H1 (cell line): ENCODE measurements around the gene FSTL4. TPM values are rescaled to one million over a fixed set of nuclear protein-coding genes. Genes with fewer than 3 reads are reported as not detected.

Experiments used
- CTCF ChIA-PET: fragments of 300-600 bp; sonication (Branson Sonifier 250); formaldehyde crosslinking; loops from one replicate; lab custom pipeline; 2021; ENCODE audit not compliant: partially characterized antibody; lab: Charles Lee
- POLR2A ChIA-PET: fragments of 300-600 bp; sonication (Branson Sonifier 250); formaldehyde crosslinking; loops from one replicate; lab custom pipeline; 2021; ENCODE audit warnings: inconsistent platforms; ENCODE audit not compliant: partially characterized antibody; lab: Charles Lee
- DNase-seq, 2 experiments: peaks; one replicate each; pipeline versions ENCODE4 v3.0.0 to v3.0.0-alpha.2; 2010 to 2022; ENCODE audit warnings: low spot score in 2 of 2, low read depth in 1 of 2, mixed read lengths in 1 of 2
- FAIRE-seq: peaks from 2 replicates; lab custom pipeline; 2011; peaks lifted over from hg19 to GRCh38; lab: Jason Lieb, UNC
- H2AFZ ChIP-seq: 2 replicates; pipeline ENCODE4 v1.8.1; 2012; ENCODE audit warnings: low read length, inconsistent platforms
- H2AK5ac ChIP-seq: 2 replicates; pipeline ENCODE4 v1.6.1; 2013; ENCODE audit warnings: low read depth, low read length
- H2BK120ac ChIP-seq: replicated peaks from 2 replicates; pipeline ENCODE3; 2013; ENCODE audit warnings: low read depth, low read length, inconsistent platforms
- H2BK12ac ChIP-seq: 2 replicates; pipeline ENCODE4 v1.6.1; 2013; ENCODE audit warnings: low read depth, low read length
- H2BK15ac ChIP-seq: 2 replicates; pipeline ENCODE4 v1.6.1; 2013; ENCODE audit warnings: low read length
- H2BK20ac ChIP-seq: 2 replicates; pipeline ENCODE4 v1.6.1; 2013; ENCODE audit warnings: low read length
- H2BK5ac ChIP-seq: 2 replicates; pipeline ENCODE4 v1.6.1; 2013; ENCODE audit warnings: low read depth, low read length
- H3K14ac ChIP-seq: 2 replicates; pipeline ENCODE4 v1.6.1; 2013; ENCODE audit warnings: inconsistent platforms; ENCODE audit not compliant: insufficient read length
- H3K18ac ChIP-seq: 2 replicates; pipeline ENCODE4 v1.6.1; 2013; ENCODE audit warnings: low read length; ENCODE audit errors: extremely low read depth
- H3K23ac ChIP-seq: 2 replicates; pipeline ENCODE4 v1.6.1; 2013; ENCODE audit warnings: inconsistent platforms; ENCODE audit not compliant: insufficient read length
- H3K23me2 ChIP-seq: 2 replicates; pipeline ENCODE4 v1.6.1; 2013; ENCODE audit warnings: low read depth, low read length
- H3K27ac ChIP-seq: 2 replicates; pipeline ENCODE4 v1.6.1; 2011; ENCODE audit warnings: low read depth, low read length, inconsistent platforms
- H3K27me3 ChIP-seq, 4 experiments: replicated peaks in 1 of 4; 1 replicate in 1 of 4; 2 replicates in 3 of 4; pipeline versions ENCODE4 v1.6.1 to v1.8.1; 2011 to 2013; ENCODE audit warnings: low read length in 3 of 4, mild to moderate bottlenecking in 3 of 4, inconsistent platforms in 2 of 4, mixed read lengths in 2 of 4, moderate library complexity in 1 of 4; ENCODE audit not compliant: control insufficient read depth in 3 of 4, insufficient read depth in 3 of 4; ENCODE audit errors: extremely low read depth in 1 of 4
- H3K36me3 ChIP-seq, 4 experiments: 2 replicates each; pipeline versions ENCODE4 v1.6.1 to v1.8.1; 2011 to 2013; ENCODE audit warnings: mild to moderate bottlenecking in 4 of 4, low read length in 3 of 4, moderate library complexity in 2 of 4, control low read depth in 1 of 4, inconsistent platforms in 1 of 4; ENCODE audit not compliant: insufficient read depth in 4 of 4, control insufficient read depth in 2 of 4
- H3K4ac ChIP-seq: replicated peaks from 2 replicates; pipeline ENCODE3; 2013; ENCODE audit warnings: low read length, low read depth, mixed read lengths, inconsistent platforms; ENCODE audit not compliant: insufficient read length
- H3K4me1 ChIP-seq, 4 experiments: replicated peaks in 1 of 4; 1 replicate in 1 of 4; 2 replicates in 3 of 4; pipeline versions ENCODE4 v1.6.1 to v1.8.1; 2011 to 2013; ENCODE audit warnings: low read length in 3 of 4, inconsistent platforms in 2 of 4, mixed read lengths in 1 of 4; ENCODE audit not compliant: insufficient read depth in 4 of 4, control insufficient read depth in 3 of 4
- H3K4me2 ChIP-seq, 2 experiments: 2 replicates each; pipeline versions ENCODE4 v1.6.1 to v1.8.1; 2011 to 2013; ENCODE audit warnings: low read depth in 2 of 2, low read length in 2 of 2, control low read depth in 1 of 2, inconsistent platforms in 1 of 2, mild to moderate bottlenecking in 1 of 2; ENCODE audit not compliant: insufficient read depth in 1 of 2
- H3K4me3 ChIP-seq, 4 experiments: fragments of 200-600, 300-600 bp in 1 of 4; sonication (generic), shearing (Covaris generic), sonication (Bioruptor Twin) in 1 of 4; 2 replicates each; pipeline versions ENCODE4 v1.5.1 to v1.8.1; 2011 to 2016; ENCODE audit warnings: low read length in 4 of 4, low read depth in 3 of 4, control low read depth in 2 of 4, inconsistent platforms in 2 of 4, mild to moderate bottlenecking in 2 of 4, mixed read lengths in 1 of 4, moderate library complexity in 1 of 4; ENCODE audit not compliant: insufficient read depth in 2 of 4; ENCODE audit errors: extremely low read depth in 1 of 4
- H3K56ac ChIP-seq: replicated peaks from 2 replicates; pipeline ENCODE3; 2013; ENCODE audit warnings: low read depth, mild to moderate bottlenecking, mixed read lengths, low read length, inconsistent platforms; ENCODE audit not compliant: insufficient read length
- H3K79me1 ChIP-seq: 2 replicates; pipeline ENCODE4 v1.6.1; 2013; ENCODE audit warnings: low read depth, low read length, control low read depth
- H3K79me2 ChIP-seq, 2 experiments: 2 replicates each; pipeline versions ENCODE4 v1.6.1 to v1.8.1; 2012 to 2013; ENCODE audit warnings: low read length in 2 of 2, mild to moderate bottlenecking in 2 of 2, inconsistent platforms in 1 of 2; ENCODE audit not compliant: insufficient read depth in 2 of 2, control insufficient read depth in 1 of 2
- H3K9ac ChIP-seq, 4 experiments: replicated peaks in 1 of 4; 1 replicate in 1 of 4; 2 replicates in 3 of 4; pipeline versions ENCODE4 v1.6.1 to v1.8.1; 2011 to 2013; ENCODE audit warnings: low read depth in 3 of 4, low read length in 3 of 4, control low read depth in 2 of 4, mild to moderate bottlenecking in 2 of 4, moderate library complexity in 2 of 4, inconsistent platforms in 1 of 4; ENCODE audit errors: extremely low read depth in 1 of 4
- H3K9me3 ChIP-seq, 2 experiments: 2 replicates each; pipeline versions ENCODE4 v1.6.1 to v1.8.1; 2012 to 2013; ENCODE audit warnings: mild to moderate bottlenecking in 2 of 2, moderate library complexity in 2 of 2, control low read depth in 1 of 2, inconsistent platforms in 1 of 2, low read depth in 1 of 2, low read length in 1 of 2, mixed read lengths in 1 of 2; ENCODE audit not compliant: insufficient read depth in 2 of 2
- H4K20me1 ChIP-seq, 2 experiments: replicated peaks in 1 of 2; 2 replicates each; pipeline versions ENCODE3 to v1.8.1; 2011 to 2013; ENCODE audit warnings: inconsistent platforms in 2 of 2, low read length in 2 of 2, mild to moderate bottlenecking in 1 of 2; ENCODE audit not compliant: insufficient read depth in 2 of 2, control insufficient read depth in 1 of 2
- H4K5ac ChIP-seq: 2 replicates; pipeline ENCODE4 v1.6.1; 2013; ENCODE audit warnings: low read length, low read depth, mixed read lengths, inconsistent platforms; ENCODE audit not compliant: insufficient read length
- H4K8ac ChIP-seq: 2 replicates; pipeline ENCODE4 v1.8.0; 2013; ENCODE audit warnings: mild to moderate bottlenecking, moderate library complexity, low read length, inconsistent platforms; ENCODE audit not compliant: insufficient read depth; ENCODE audit errors: extremely low read depth
- H4K91ac ChIP-seq: replicated peaks from 2 replicates; pipeline ENCODE3; 2013; ENCODE audit warnings: low read length, mixed read lengths, inconsistent platforms; ENCODE audit not compliant: insufficient read length
- BCL11A ChIP-seq, 2 experiments: IDR thresholded peaks; one replicate each; pipeline ENCODE4 v1.6.1; 2011; ENCODE audit warnings: low read depth in 2 of 2, low read length in 2 of 2, mild to moderate bottlenecking in 2 of 2
- BRCA1 ChIP-seq: IDR thresholded peaks from 2 replicates; pipeline ENCODE4 v1.6.1; 2012; ENCODE audit warnings: low read depth, low read length, improper control_type of control experiment
- CTCF ChIP-seq, 3 experiments: IDR thresholded peaks; 1 replicate in 2 of 3; 2 replicates in 1 of 3; pipeline versions ENCODE4 v1.5.1 to v1.6.1; 2011; ENCODE audit warnings: low read length in 3 of 3, mild to moderate bottlenecking in 3 of 3, inconsistent platforms in 2 of 3, low read depth in 1 of 3, moderate library complexity in 1 of 3; ENCODE audit not compliant: insufficient read depth in 1 of 3; ENCODE audit errors: control extremely low read depth in 1 of 3
- EZH2 ChIP-seq: fragments of 200-600 bp; sonication (generic); IDR thresholded peaks from 2 replicates; pipeline ENCODE4 v1.7.1; 2012; ENCODE audit warnings: low read depth, mild to moderate bottlenecking, moderate library complexity, low read length, inconsistent platforms; ENCODE audit not compliant: severe bottlenecking
- HDAC2 ChIP-seq, 2 experiments: fragments of 300-600 bp in 1 of 2; sonication (generic) in 1 of 2; IDR thresholded peaks; 2 replicates each; pipeline ENCODE4 v1.6.1; 2011 to 2012; ENCODE audit warnings: low read depth in 2 of 2, low read length in 2 of 2, mild to moderate bottlenecking in 2 of 2, moderate library complexity in 2 of 2, borderline replicate concordance in 1 of 2, inconsistent platforms in 1 of 2
- KDM1A ChIP-seq: fragments of 200-600, 300-600 bp; sonication (generic); IDR thresholded peaks from 2 replicates; pipeline ENCODE4 v1.7.1; 2016; ENCODE audit warnings: mild to moderate bottlenecking, low read length, borderline replicate concordance
- POU5F1 ChIP-seq: IDR thresholded peaks from 2 replicates; pipeline ENCODE4 v1.6.1; 2011; ENCODE audit warnings: low read depth, mild to moderate bottlenecking, low read length, moderate library complexity
- RAD21 ChIP-seq, 2 experiments: IDR thresholded peaks in 1 of 2; conservative IDR thresholded peaks in 1 of 2; 2 replicates each; pipeline ENCODE4 v1.6.1; 2011; ENCODE audit warnings: low read depth in 2 of 2, low read length in 2 of 2, improper control_type of control experiment in 1 of 2, inconsistent platforms in 1 of 2, mild to moderate bottlenecking in 1 of 2, moderate library complexity in 1 of 2
- RFX5 ChIP-seq: IDR thresholded peaks from 2 replicates; pipeline ENCODE4 v1.6.1; 2011; ENCODE audit warnings: low read depth, low read length, improper control_type of control experiment, borderline replicate concordance
- SIRT6 ChIP-seq: IDR thresholded peaks from one replicate; pipeline ENCODE4 v1.7.1; 2012; ENCODE audit warnings: low read length, inconsistent platforms
- WGBS, 2 experiments: shearing (Covaris generic) in 1 of 2; methylation state at CpG; one replicate each; pipeline versions ENCODE4 v1.1.6 to v1.1.7; 2013 to 2015; ENCODE audit warnings: low lambda C conversion rate in 2 of 2, mixed read lengths in 2 of 2, inconsistent platforms in 1 of 2, low coverage in 1 of 2, missing lambda C conversion rate in 1 of 2; ENCODE audit not compliant: insufficient replicate concordance in 2 of 2, insufficient coverage in 1 of 2, insufficient read length in 1 of 2; ENCODE audit errors: extremely low coverage in 1 of 2, missing lambda C conversion rate in 1 of 2; 5-methylcytosine and 5-hydroxymethylcytosine counted together
- polyA plus RNA-seq, 7 experiments: library from polyadenylated mRNA; depleted of rRNA in 3 of 7; stranded (reverse) in 5 of 7; unstranded in 2 of 7; fragments of >200 nt in 5 of 7; fragments of 200-250 nt in 2 of 7; gene quantifications; 1 replicate in 5 of 7; 2 replicates in 1 of 7; 4 replicates in 1 of 7; pipeline versions ENCODE4 v1.2.1 to v1.2.3, GENCODE V29; 2011 to 2013; ENCODE audit warnings: missing spikeins in 2 of 7, mixed read lengths in 2 of 7
- total RNA-seq: library from RNA; stranded (reverse); fragmentation: NEBNext Ultra II Directional; extraction: Animal tissue kit (Norgen Biotek cat#: 25700); gene quantifications from 2 replicates; pipeline ENCODE4 v1.2.1, GENCODE V29; 2021

Gene FSTL4
- total and polyA plus RNA-seq, 2 of the 8 experiments (the other 6 are each of a cell fraction or from before 2014, with no cell fraction given) = 3.1 to 4.1 TPM

GRCh38 chr5:133347039-133347438, 265.3 kb downstream of the FSTL4 start:
- FAIRE-seq (no peak), DNase-seq (no peak)
- Histone ChIP-seq H3K9me3 (no peaks in the 10 kb centered on the region), H4K5ac (no peak overlapping the region), H3K14ac (no peak overlapping the region), H3K4ac (no peak overlapping the region), H3K79me2 (no peaks in the 10 kb centered on the region), H2BK120ac (no peak overlapping the region), H3K4me2 (no peak overlapping the region), H2BK15ac (no peak overlapping the region), H3K9ac (no peak overlapping the region), H3K18ac (no peak overlapping the region), H3K23me2 (no peaks in the 10 kb centered on the region; the same call in 1 of the 2 replicates), H3K36me3 (no peaks in the 10 kb centered on the region), H2AK5ac (no peak overlapping the region), H3K56ac (no peak overlapping the region), H3K79me1 (no peaks in the 10 kb centered on the region), H3K4me3 (no peak overlapping the region), H3K27me3 (no peaks in the 10 kb centered on the region), H4K91ac (peak overlapping the region; percentile 54), H2BK5ac (no peak overlapping the region), H3K23ac (no peak overlapping the region), H2BK20ac (no peak overlapping the region), H4K20me1 (no peaks in the 10 kb centered on the region), H2BK12ac (peak overlapping the region; percentile 84; the same call in 1 of the 2 replicates), H2AFZ (no peak overlapping the region), H3K27ac (no peak overlapping the region), H3K4me1 (peaks cover 0 to 10% (median 3%) of the 10 kb centered on the region in 4 experiments; a peak in 4 of 7 replicates), H4K8ac (no peak overlapping the region)
- POLR2A ChIA-PET = interaction anchor here (0.6 to 1.1 kb wide), 2 partner anchors 16 to 388 kb away, joined by 3 read pairs; no protein-coding TSS in a partner anchor
- CTCF ChIA-PET = interaction anchor here (0.9 to 1.9 kb wide), 5 partner anchors 15 to 71 kb away, joined by 3 to 4 read pairs (median 3); no protein-coding TSS in a partner anchor
- WGBS, 2 experiments = 81% methylated on average over 6 of the region's 6 CpGs; no CpG with 5 or more reads in 1 of the 2 experiments
- no peak for TF ChIP-seq HDAC2 (IDR thresholded peaks at IDR 0.05; ENCODE audit: borderline replicate concordance in 1 of 2, low read depth in 2 of 2, low read length in 2 of 2)
- TF ChIP-seq RFX5 = no peak
- TF ChIP-seq RAD21 (IDR thresholded peaks at IDR 0.05 in 1 of 2, conservative IDR thresholded peaks at IDR 0.05 in 1 of 2; ENCODE audit: low read depth in 2 of 2, low read length in 2 of 2) = peak; percentile 27 to 43
- TF ChIP-seq POU5F1 = no peak
- TF ChIP-seq SIRT6 = no peak
- TF ChIP-seq CTCF (IDR thresholded peaks at IDR 0.05; ENCODE audit: control extremely low read depth in 1 of 3, insufficient read depth in 1 of 3, low read depth in 1 of 3, low read length in 3 of 3) = peak; percentile 30 to 38 (median 34)
- TF ChIP-seq KDM1A = no peak
- TF ChIP-seq BRCA1 = no peak
- TF ChIP-seq EZH2 = no peak
- no peak for TF ChIP-seq BCL11A (IDR thresholded peaks at IDR 0.05; ENCODE audit: low read depth in 2 of 2, low read length in 2 of 2)
